Nephron (organoid): ENCODE data around the gene OSMR.
A peak's percentile ranks its signal among the peaks of the same experiment; 100 is the strongest.

Experiments
- H3K27ac Mint-ChIP-seq, 3 experiments: 2 replicates each; pipeline ENCODE4 v1.8.0; 2020; ENCODE audit warnings: mixed read lengths in 3 of 3, mild to moderate bottlenecking in 2 of 3, moderate library complexity in 1 of 3
- H3K27me3 Mint-ChIP-seq: 2 replicates; pipeline ENCODE4 v1.8.0; 2021; ENCODE audit warnings: low read depth, mild to moderate bottlenecking, moderate library complexity, mixed read lengths
- H3K36me3 Mint-ChIP-seq: 2 replicates; pipeline ENCODE4 v1.8.0; 2020; ENCODE audit warnings: low read depth, mixed read lengths
- H3K4me1 Mint-ChIP-seq: 2 replicates; pipeline ENCODE4 v1.8.0; 2020; ENCODE audit warnings: mixed read lengths
- H3K4me3 Mint-ChIP-seq, 3 experiments: 2 replicates each; pipeline ENCODE4 v1.8.0; 2020; ENCODE audit warnings: mild to moderate bottlenecking in 3 of 3, mixed read lengths in 3 of 3, moderate library complexity in 2 of 3
- H3K9me3 Mint-ChIP-seq: 2 replicates; pipeline ENCODE4 v1.8.0; 2020; ENCODE audit warnings: mixed read lengths
- TF ChIP-seq, protein P1 (sequence below), 3 experiments: fragments of 200-600 bp; sonication (generic); IDR thresholded peaks; one replicate each; pipeline ENCODE4 v1.5.0; 2021; ENCODE audit warnings: antibody characterized with exemption in 3 of 3; ENCODE audit not compliant: unreplicated experiment in 3 of 3

OSMR gene

DNA sequence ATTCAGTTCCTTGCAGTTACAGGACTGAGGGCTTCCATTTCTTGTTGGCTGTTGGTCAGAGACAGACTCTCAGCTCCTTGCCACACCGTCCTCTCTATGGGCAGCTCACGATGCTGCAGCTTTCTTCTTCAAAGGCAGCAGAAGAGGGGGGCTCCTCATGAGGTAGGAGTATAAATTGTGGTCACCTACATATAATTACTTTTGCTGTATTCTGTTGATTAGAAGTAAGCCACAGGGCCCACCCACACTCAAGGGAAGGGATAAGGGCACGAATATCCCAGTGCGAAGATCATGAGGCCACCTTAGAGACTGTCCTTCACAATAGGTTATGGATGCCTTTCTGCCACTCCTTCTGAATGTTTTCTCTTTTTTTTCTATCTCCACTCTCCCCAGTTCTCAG, 43.7 kb upstream of the OSMR start:
- Mint-ChIP-seq H3K27me3 (no peaks in the 10 kb centered on the region), H3K4me1 (no peaks in the 10 kb centered on the region), H3K36me3 (no peaks in the 10 kb centered on the region), H3K27ac (no peak overlapping the region), H3K9me3 (no peaks in the 10 kb centered on the region), H3K4me3 (no peak overlapping the region)
- TF ChIP-seq, protein P1, sequence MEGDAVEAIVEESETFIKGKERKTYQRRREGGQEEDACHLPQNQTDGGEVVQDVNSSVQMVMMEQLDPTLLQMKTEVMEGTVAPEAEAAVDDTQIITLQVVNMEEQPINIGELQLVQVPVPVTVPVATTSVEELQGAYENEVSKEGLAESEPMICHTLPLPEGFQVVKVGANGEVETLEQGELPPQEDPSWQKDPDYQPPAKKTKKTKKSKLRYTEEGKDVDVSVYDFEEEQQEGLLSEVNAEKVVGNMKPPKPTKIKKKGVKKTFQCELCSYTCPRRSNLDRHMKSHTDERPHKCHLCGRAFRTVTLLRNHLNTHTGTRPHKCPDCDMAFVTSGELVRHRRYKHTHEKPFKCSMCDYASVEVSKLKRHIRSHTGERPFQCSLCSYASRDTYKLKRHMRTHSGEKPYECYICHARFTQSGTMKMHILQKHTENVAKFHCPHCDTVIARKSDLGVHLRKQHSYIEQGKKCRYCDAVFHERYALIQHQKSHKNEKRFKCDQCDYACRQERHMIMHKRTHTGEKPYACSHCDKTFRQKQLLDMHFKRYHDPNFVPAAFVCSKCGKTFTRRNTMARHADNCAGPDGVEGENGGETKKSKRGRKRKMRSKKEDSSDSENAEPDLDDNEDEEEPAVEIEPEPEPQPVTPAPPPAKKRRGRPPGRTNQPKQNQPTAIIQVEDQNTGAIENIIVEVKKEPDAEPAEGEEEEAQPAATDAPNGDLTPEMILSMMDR (IDR thresholded peaks at IDR 0.05; ENCODE audit: unreplicated experiment in 3 of 3) = no peak

DNA sequence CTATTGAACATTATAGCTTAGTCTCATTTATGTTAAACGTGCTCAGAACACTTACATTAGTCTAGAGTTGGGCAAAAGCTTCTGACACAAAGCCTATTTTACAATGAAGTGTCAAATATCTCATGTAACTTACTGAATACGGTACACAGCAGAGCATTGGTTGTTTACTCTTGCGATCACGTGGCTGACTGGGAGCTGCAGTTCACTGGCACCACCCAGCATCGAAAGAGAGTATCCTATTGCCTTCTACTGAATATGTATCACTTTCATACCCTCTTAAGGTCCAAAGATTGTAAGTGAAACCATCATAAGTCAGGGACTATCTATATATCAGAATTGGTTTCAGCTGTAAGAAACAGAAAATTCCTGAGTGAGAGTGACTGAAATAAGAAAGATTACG, 42.6 kb upstream of the OSMR start:
- no peak overlapping the region for H3K4me3 Mint-ChIP-seq
- no peaks in the 10 kb centered on the region for H3K27me3 Mint-ChIP-seq
- TF ChIP-seq, protein P1 (IDR thresholded peaks at IDR 0.05; ENCODE audit: unreplicated experiment in 3 of 3) = no peak
- no peak overlapping the region for H3K27ac Mint-ChIP-seq
- no peaks in the 10 kb centered on the region for H3K36me3 Mint-ChIP-seq
- H3K4me1 Mint-ChIP-seq = peaks cover 8% of the 10 kb centered on the region
- no peaks in the 10 kb centered on the region for H3K9me3 Mint-ChIP-seq

DNA sequence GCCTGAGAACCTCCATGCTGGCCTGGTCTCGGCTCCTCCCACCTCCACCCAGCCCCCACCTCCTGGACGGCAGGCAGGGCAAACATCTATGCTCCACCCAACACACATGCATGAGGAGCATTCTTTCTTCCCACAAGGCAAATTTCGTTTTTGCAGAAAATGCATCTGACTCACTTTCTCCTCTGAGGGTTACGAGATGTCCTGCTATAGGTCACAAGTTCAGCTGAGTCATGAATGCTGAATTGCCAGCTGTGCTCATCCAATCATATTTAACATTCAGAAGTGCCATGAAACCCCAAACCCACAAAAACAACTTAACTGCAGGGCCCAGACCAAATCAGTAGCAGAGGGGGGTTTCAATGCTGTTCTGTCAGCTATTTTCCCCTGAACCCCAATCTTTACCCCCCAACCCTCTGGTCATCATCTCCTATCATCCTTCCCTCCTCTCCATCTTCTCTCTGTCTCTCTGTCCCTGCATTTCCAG, 39.0 kb upstream of the OSMR start:
- Mint-ChIP-seq H3K4me1 (peaks cover 26% of the 10 kb centered on the region), H3K4me3 (no peak overlapping the region), H3K27me3 (no peaks in the 10 kb centered on the region), H3K36me3 (no peaks in the 10 kb centered on the region), H3K27ac (peak overlapping the region; percentile 5 to 89 (median 35)), H3K9me3 (no peaks in the 10 kb centered on the region)
- TF ChIP-seq, protein P1 (IDR thresholded peaks at IDR 0.05; ENCODE audit: unreplicated experiment in 3 of 3) = no peak

DNA sequence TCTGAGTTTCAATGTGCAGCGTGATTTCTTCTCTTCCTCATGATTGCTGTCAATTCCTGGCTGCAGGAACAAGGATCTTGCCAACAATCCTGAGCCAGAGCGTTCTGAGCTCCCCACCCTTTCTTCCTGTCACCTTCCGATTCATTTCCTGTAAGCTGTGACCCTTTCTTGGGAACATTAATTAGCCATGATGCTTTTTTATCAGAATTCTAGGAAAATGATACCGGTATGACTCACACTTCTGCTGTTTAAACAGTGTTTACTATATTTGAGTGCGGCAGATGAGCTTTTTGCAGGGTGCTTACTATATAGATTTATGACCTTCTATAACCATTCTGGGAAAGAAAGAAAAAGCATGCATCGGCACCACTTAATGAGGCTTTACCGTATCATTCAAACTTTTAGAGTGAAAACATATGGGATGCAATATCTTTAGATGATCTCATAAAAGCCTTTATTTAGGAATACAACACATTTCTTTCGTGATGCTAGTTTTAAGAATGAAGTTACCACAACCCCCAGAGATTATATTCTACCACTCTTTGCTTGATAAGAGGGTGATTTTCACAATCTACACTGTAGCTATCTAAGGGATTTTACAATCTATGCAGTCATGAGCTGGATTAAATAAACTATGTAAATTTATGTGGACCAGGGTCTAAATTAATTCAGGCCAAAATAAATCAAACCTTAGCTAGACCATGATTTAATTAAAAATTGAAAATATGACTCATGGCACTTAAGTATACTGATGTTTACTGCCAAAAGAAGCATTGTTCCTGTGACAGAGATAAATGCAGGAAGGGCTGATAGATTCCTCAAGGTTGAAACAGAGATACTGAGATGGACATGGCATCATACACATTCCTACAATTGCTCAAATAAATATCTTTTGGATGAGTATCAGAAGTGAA, 38.0 kb upstream of the OSMR start:
- Mint-ChIP-seq H3K4me1 (peaks cover 26% of the 10 kb centered on the region), H3K36me3 (no peaks in the 10 kb centered on the region), H3K27ac (peak overlapping the region; percentile 37 to 93 (median 89)), H3K4me3 (peak overlapping the region in 1 of 3 experiments; percentile 4), H3K27me3 (no peaks in the 10 kb centered on the region), H3K9me3 (no peaks in the 10 kb centered on the region)
- TF ChIP-seq, protein P1 (IDR thresholded peaks at IDR 0.05; ENCODE audit: unreplicated experiment in 3 of 3) = no peak

DNA sequence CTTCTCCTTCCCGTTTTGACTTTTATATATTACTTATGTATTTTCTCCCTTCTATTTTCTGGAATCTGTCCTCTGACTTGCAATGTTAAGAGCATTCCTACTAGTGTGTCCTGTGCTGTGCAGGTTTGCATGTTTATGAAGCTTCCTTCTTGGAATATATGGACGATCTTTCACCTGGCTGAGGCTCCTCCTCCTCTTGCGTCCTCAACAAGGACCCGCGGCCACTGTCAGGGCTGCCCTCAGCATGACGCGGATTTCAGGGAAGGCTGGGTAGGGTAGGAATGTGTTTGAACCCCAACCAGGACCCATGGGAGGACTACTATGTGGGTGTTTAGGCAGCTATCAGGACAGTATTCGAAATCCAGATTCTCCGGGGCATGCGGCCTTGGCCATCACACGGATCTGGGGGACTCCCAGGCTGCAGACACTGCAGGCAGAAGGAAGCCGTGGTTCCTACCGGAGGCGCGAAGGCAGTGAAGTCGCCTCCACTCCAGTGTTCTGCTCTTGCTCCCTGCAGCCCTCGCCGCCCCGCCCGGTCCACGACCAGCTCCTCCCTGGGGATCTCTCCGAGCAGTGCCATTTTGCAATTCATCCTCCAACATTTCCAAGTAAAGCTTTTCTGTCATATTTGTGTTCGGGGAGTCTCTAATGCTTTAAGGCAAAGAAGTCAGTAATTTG, 37.0 kb upstream of the OSMR start:
- Mint-ChIP-seq H3K9me3 (no peaks in the 10 kb centered on the region), H3K27ac (peak overlapping the region; percentile 89 to 95 (median 93)), H3K36me3 (no peaks in the 10 kb centered on the region), H3K27me3 (no peaks in the 10 kb centered on the region), H3K4me3 (no peak overlapping the region), H3K4me1 (peaks cover 26% of the 10 kb centered on the region)
- TF ChIP-seq, protein P1 (IDR thresholded peaks at IDR 0.05; ENCODE audit: unreplicated experiment in 3 of 3) = no peak
